K562 (cell line): ENCODE results near the gene KLHL22. TPM values are rescaled to one million over a fixed set of nuclear protein-coding genes. Genes with fewer than 3 reads are reported as not detected.

ENCODE experiments used
- ARID2 ChIP-seq: fragments of 450-650 bp; IDR thresholded peaks from 2 replicates; pipeline ENCODE4 v1.6.1; 2017; ENCODE audit warnings: antibody characterized with exemption, mild to moderate bottlenecking
- BRD9 ChIP-seq: fragments of 450-650 bp; IDR thresholded peaks from 2 replicates; pipeline ENCODE4 v1.6.1; 2018; ENCODE audit warnings: low read depth; ENCODE audit not compliant: partially characterized antibody
- CBX3 ChIP-seq, 2 experiments: IDR thresholded peaks; 1 replicate in 1 of 2; 2 replicates in 1 of 2; pipeline ENCODE4 v1.6.1; 2012; ENCODE audit warnings: inconsistent platforms in 2 of 2, low read length in 2 of 2, borderline replicate concordance in 1 of 2, control low read depth in 1 of 2
- CBX8 ChIP-seq: fragments of 200-600 bp; sonication (generic); IDR thresholded peaks from 2 replicates; pipeline ENCODE4 v1.6.1; 2012; ENCODE audit warnings: borderline replicate concordance, mixed run types, low read depth, mild to moderate bottlenecking, moderate library complexity, mixed read lengths, low read length, control low read depth, inconsistent platforms; ENCODE audit not compliant: poor library complexity, severe bottlenecking; ENCODE audit errors: extremely low read depth
- FOXP1 ChIP-seq: sonication (generic); formaldehyde crosslinking; IDR thresholded peaks from 2 replicates; pipeline ENCODE4 v1.8.0; 2022; ENCODE audit warnings: mild to moderate bottlenecking, missing genetic modification reagents
- ILF3 ChIP-seq: fragments of 450-650 bp; IDR thresholded peaks from 2 replicates; pipeline ENCODE4 v1.6.1; 2018; ENCODE audit warnings: antibody characterized with exemption, mild to moderate bottlenecking, moderate library complexity, borderline replicate concordance
- MBD2 ChIP-seq: sonication (generic); IDR thresholded peaks from 2 replicates; pipeline ENCODE4 v1.6.1; 2016; ENCODE audit warnings: low read depth, borderline replicate concordance
- MYBL2 ChIP-seq, 2 experiments: fragments of 450-650 bp in 1 of 2; sonication (generic) in 1 of 2; formaldehyde crosslinking in 1 of 2; IDR thresholded peaks; 2 replicates each; pipeline versions ENCODE4 v1.6.1 to v1.8.1; 2017 to 2022; ENCODE audit warnings: borderline replicate concordance in 1 of 2, inconsistent platforms in 1 of 2, low read depth in 1 of 2, mild to moderate bottlenecking in 1 of 2, missing genetic modification reagents in 1 of 2, moderate library complexity in 1 of 2
- PATZ1 ChIP-seq: fragments of 250-450 bp; sonication (Bioruptor Pico); IDR thresholded peaks from 2 replicates; pipeline ENCODE4 v1.5.0; 2020; ENCODE audit warnings: mild to moderate bottlenecking, borderline replicate concordance
- PHF20 ChIP-seq: fragments of 450-650 bp; IDR thresholded peaks from 2 replicates; pipeline ENCODE4 v1.6.1; 2018; ENCODE audit not compliant: partially characterized antibody
- PHF8 ChIP-seq: fragments of 200-600 bp; sonication (generic); IDR thresholded peaks from 2 replicates; pipeline ENCODE4 v1.6.1; 2012; ENCODE audit warnings: mixed run types, mild to moderate bottlenecking, inconsistent platforms, low read length, moderate library complexity, borderline replicate concordance
- RAD21 ChIP-seq, 2 experiments: fragments of 250-450 bp in 1 of 2; fragments of 450-650 bp in 1 of 2; sonication (Bioruptor Pico) in 1 of 2; formaldehyde crosslinking in 1 of 2; IDR thresholded peaks in 1 of 2; conservative IDR thresholded peaks in 1 of 2; 2 replicates each; pipeline versions ENCODE4 v1.4.0 to v1.8.0; 2020 to 2022; ENCODE audit warnings: mild to moderate bottlenecking in 2 of 2, moderate library complexity in 1 of 2
- RBM14 ChIP-seq: fragments of 200-400 bp; formaldehyde crosslinking; IDR thresholded peaks from 2 replicates; pipeline ENCODE4 v1.6.1; 2018; ENCODE audit warnings: low read depth, mild to moderate bottlenecking, low read length, moderate library complexity, borderline replicate concordance; ENCODE audit not compliant: insufficient read depth
- SNIP1 ChIP-seq: fragments of 450-650 bp; IDR thresholded peaks from 2 replicates; pipeline ENCODE4 v1.7.1; 2017; ENCODE audit warnings: low read depth, mild to moderate bottlenecking
- TCF7L2 ChIP-seq: fragments of 150-350 bp; IDR thresholded peaks from 2 replicates; pipeline ENCODE4 v1.6.1; 2016; ENCODE audit warnings: low read depth, mild to moderate bottlenecking, low read length, moderate library complexity
- TCFL5 ChIP-seq: fragments of 250-450 bp; sonication (Bioruptor Pico); conservative IDR thresholded peaks from 2 replicates; pipeline ENCODE4 v1.6.1; 2021; ENCODE audit warnings: mild to moderate bottlenecking, moderate library complexity, matching md5 sums
- VEZF1 ChIP-seq: fragments of 200-800 bp; sonication (Bioruptor generic); IDR thresholded peaks from 2 replicates; pipeline ENCODE4 v1.6.1; 2017; ENCODE audit warnings: missing genetic modification characterization, missing compliant biosample characterization
- ZFX ChIP-seq: sonication (generic); formaldehyde crosslinking; IDR thresholded peaks from 2 replicates; pipeline ENCODE4 v1.8.0; 2022; ENCODE audit warnings: mild to moderate bottlenecking, missing genetic modification reagents, moderate library complexity
- ZNF311 ChIP-seq: fragments of 250-450 bp; sonication (Bioruptor Pico); IDR thresholded peaks from 2 replicates; pipeline ENCODE4 v1.4.0; 2020; ENCODE audit warnings: mild to moderate bottlenecking, moderate library complexity
- ZNF77 ChIP-seq: fragments of 250-450 bp; sonication (Bioruptor Pico); IDR thresholded peaks from 2 replicates; pipeline ENCODE4 v1.5.0; 2020
- ZSCAN29 ChIP-seq: fragments of 450-650 bp; IDR thresholded peaks from 2 replicates; pipeline ENCODE4 v1.6.1; 2017
- polyA plus RNA-seq, 8 experiments: library from polyadenylated mRNA; depleted of rRNA in 4 of 8; stranded (reverse) in 5 of 8; unstranded in 3 of 8; fragments of >200 nt; fragmentation: Nextera tagmentation in 2 of 8; fragmentation: Illumina TruSeq in 1 of 8; extraction: Ambion mirVana in 2 of 8; extraction: Trizol in 1 of 8; gene quantifications; 2 replicates each; pipeline versions ENCODE4 v1.2.1 to v1.2.3, GENCODE V29; 2011 to 2014; ENCODE audit warnings: inconsistent platforms in 1 of 8, missing spikeins in 1 of 8
- total RNA-seq, 7 experiments: library from RNA; depleted of rRNA in 6 of 7; stranded (reverse); fragments of >200 nt in 6 of 7; fragmentation: Illumina TruSeq in 2 of 7; extraction: Trizol in 2 of 7; gene quantifications; 2 replicates each; pipeline versions ENCODE4 v1.2.1 to v1.2.3, GENCODE V29; 2011 to 2021; ENCODE audit warnings: low replicate concordance in 1 of 7
- TF ChIP-seq, protein P1 (sequence below), 3 experiments: IDR thresholded peaks in 2 of 3; conservative IDR thresholded peaks in 1 of 3; 2 replicates each; pipeline ENCODE4 v1.5.1; 2011 to 2012; ENCODE audit warnings: low read length in 3 of 3, mild to moderate bottlenecking in 3 of 3, control low read depth in 2 of 3, improper control_type of control experiment in 1 of 3, inconsistent platforms in 1 of 3, low read depth in 1 of 3, mixed read lengths in 1 of 3, moderate library complexity in 1 of 3; ENCODE audit not compliant: insufficient read depth in 2 of 3

The KLHL22 gene
- total and polyA plus RNA-seq, 9 of the 15 experiments (the other 6 are each of a cell fraction or from before 2014, with no cell fraction given) = 1.3 to 25.6 (median 15.2) TPM

- TF ChIP-seq ZNF311 (CRISPR knock-in tag) (no peak), PATZ1 (no peak), PHF20 (no peak), ZFX (no peak), MYBL2 (IDR thresholded peaks at IDR 0.05; ENCODE audit: low read depth) (no peak), MYBL2 (CRISPR knock-in tag; IDR thresholded peaks at IDR 0.05; ENCODE audit: borderline replicate concordance) (no peak), ZSCAN29 (no peak), TCF7L2 (no peak), ILF3 (no peak), RAD21 (CRISPR knock-in tag; conservative IDR thresholded peaks at IDR 0.05 in 1 of 2, IDR thresholded peaks at IDR 0.05 in 1 of 2) (peak in 1 of 2 experiments; percentile 48; a peak in 2 of 4 replicates), MBD2 (no peak), TCFL5 (CRISPR knock-in tag) (no peak), CBX3 (IDR thresholded peaks at IDR 0.05; ENCODE audit: borderline replicate concordance in 1 of 2, low read length in 2 of 2) (no peak), ZNF77 (CRISPR knock-in tag) (no peak), VEZF1 (CRISPR knock-in tag) (no peak), BRD9 (no peak), RBM14 (no peak), PHF8 (0 out of 2 replicates have a peak, but pooled peaks have one; percentile 44), CBX8 (no peak), SNIP1 (no peak), ARID2 (no peak), FOXP1 (CRISPR knock-in tag) (no peak)
- TF ChIP-seq, protein P1, sequence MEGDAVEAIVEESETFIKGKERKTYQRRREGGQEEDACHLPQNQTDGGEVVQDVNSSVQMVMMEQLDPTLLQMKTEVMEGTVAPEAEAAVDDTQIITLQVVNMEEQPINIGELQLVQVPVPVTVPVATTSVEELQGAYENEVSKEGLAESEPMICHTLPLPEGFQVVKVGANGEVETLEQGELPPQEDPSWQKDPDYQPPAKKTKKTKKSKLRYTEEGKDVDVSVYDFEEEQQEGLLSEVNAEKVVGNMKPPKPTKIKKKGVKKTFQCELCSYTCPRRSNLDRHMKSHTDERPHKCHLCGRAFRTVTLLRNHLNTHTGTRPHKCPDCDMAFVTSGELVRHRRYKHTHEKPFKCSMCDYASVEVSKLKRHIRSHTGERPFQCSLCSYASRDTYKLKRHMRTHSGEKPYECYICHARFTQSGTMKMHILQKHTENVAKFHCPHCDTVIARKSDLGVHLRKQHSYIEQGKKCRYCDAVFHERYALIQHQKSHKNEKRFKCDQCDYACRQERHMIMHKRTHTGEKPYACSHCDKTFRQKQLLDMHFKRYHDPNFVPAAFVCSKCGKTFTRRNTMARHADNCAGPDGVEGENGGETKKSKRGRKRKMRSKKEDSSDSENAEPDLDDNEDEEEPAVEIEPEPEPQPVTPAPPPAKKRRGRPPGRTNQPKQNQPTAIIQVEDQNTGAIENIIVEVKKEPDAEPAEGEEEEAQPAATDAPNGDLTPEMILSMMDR (IDR thresholded peaks at IDR 0.05 in 2 of 3, conservative IDR thresholded peaks at IDR 0.05 in 1 of 3; ENCODE audit: insufficient read depth in 2 of 3, low read depth in 1 of 3, low read length in 3 of 3) = peak in 2 of 3 experiments; percentile 0 to 37; a peak in 2 of 6 replicates
These were observed 13.9 kb upstream of the KLHL22 start (continued) for GRCh38 chr22:20509344-20510047.
